VCaP (cell line): ENCODE measurements around the gene SFSWAP.

Experiments
- H3K27ac ChIP-seq: fragments of 450-650 bp; 2 replicates; pipeline ENCODE4 v1.5.1; 2017
- CTCF ChIP-seq: fragments of 450-650 bp; conservative IDR thresholded peaks from 2 replicates; pipeline ENCODE4 v1.5.1; 2017; ENCODE audit warnings: mild to moderate bottlenecking, moderate library complexity

SFSWAP gene

GRCh38 chr12:131745706-131746105 lies 34.8 kb downstream of the SFSWAP start:
- no peak for TF ChIP-seq CTCF
- H3K27ac ChIP-seq = no peak overlapping the region

- no peak overlapping the region for H3K27ac ChIP-seq
- no peak for TF ChIP-seq CTCF
These were observed 36.6 kb downstream of the SFSWAP start for GRCh38 chr12:131747276-131748177.

GRCh38 chr12:131749618-131750315 lies 38.9 kb downstream of the SFSWAP start:
- no peak for TF ChIP-seq CTCF
- no peak overlapping the region for H3K27ac ChIP-seq

- no peak overlapping the region for H3K27ac ChIP-seq
- no peak for TF ChIP-seq CTCF
These were observed 40.4 kb downstream of the SFSWAP start for GRCh38 chr12:131751335-131751734.

GRCh38 chr12:131752451-131752850 lies 41.6 kb downstream of the SFSWAP start:
- no peak overlapping the region for H3K27ac ChIP-seq
- no peak for TF ChIP-seq CTCF

GRCh38 chr12:131753005-131753404 lies 42.1 kb downstream of the SFSWAP start:
- no peak for TF ChIP-seq CTCF

GRCh38 chr12:131753757-131754156 lies 42.9 kb downstream of the SFSWAP start:
- no peak for TF ChIP-seq CTCF
- no peak overlapping the region for H3K27ac ChIP-seq

More at GRCh38 chr12:131753005-131753404, 42.1 kb downstream of the SFSWAP start:
- H3K27ac ChIP-seq = no peak overlapping the region
